ENCODE results near the gene USP6NL.

DNA sequence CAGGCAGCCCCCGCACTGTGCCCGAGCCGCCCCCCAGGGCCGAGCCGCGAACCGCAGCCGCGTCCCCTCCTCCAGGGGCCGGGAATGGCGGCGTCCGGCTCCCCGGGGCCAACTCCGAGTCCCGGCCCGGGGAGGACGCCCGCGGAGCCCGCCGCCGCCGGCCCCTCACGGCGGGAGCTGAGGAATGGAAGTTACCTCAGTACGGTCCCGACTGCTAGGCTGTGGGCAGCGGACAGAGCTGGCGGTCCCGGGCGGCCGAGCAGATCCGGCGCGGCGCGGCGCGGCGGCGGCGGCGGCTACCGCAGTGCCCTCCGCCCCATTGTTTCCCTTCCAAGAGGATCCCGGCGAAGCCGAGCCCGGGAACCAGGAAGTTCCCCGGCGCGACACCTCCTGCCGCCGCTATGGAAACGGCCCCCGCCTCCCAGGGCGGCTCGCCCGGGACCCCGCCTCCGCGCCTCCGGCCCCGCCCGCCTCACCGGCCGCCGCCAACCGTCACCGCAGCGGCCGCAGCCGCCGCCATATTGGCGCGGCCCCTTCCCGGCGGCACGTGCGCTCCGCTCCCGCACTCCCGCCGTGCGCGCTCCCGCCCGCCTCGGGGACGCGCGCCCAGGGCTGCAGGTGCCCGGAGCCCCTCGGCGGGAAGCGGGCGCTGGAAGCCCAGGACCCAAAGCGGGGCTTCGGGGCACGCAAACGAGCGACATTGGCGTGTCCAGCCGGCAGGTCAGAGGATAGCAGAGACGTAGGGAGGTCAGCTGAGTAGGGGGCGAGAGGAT is at the start of gene USP6NL:
- peak; percentile 80 for TF ChIP-seq POLR2A (IDR thresholded peaks at IDR 0.05; ENCODE audit: low read length)
- TF ChIP-seq GATA1 (IDR thresholded peaks at IDR 0.05; ENCODE audit: low read depth, low read length): no peak

Measured in erythroblast (primary cell).